Left ventricle myocardium inferior (tissue), 1 donor: ENCODE results near the gene HORMAD1. TPM values are rescaled to one million over a fixed set of nuclear protein-coding genes. Genes with fewer than 3 reads are reported as not detected.

Source experiments
- DNase-seq: peaks from one replicate; pipeline ENCODE4 v3.0.0-alpha.2; 2020
- H3K27ac ChIP-seq: fragments of 200-600 bp; replicated peaks from 2 replicates; pipeline ENCODE4 v1.8.0; 2021
- H3K27me3 ChIP-seq: fragments of 200-600 bp; 2 replicates; pipeline ENCODE4 v1.8.0; 2021; ENCODE audit warnings: low read depth
- H3K36me3 ChIP-seq: fragments of 200-600 bp; 2 replicates; pipeline ENCODE4 v1.8.0; 2021
- H3K4me1 ChIP-seq: fragments of 200-600 bp; 2 replicates; pipeline ENCODE4 v1.8.0; 2021
- H3K4me3 ChIP-seq: fragments of 200-600 bp; 2 replicates; pipeline ENCODE4 v1.8.0; 2021; ENCODE audit warnings: mild to moderate bottlenecking, moderate library complexity
- H3K9me3 ChIP-seq: fragments of 200-600 bp; replicated peaks from 2 replicates; pipeline ENCODE4 v1.8.0; 2021
- CTCF ChIP-seq: fragments of 200-600 bp; IDR thresholded peaks from 2 replicates; pipeline ENCODE4 v1.8.0; 2021; ENCODE audit warnings: antibody characterized with exemption, mild to moderate bottlenecking, borderline replicate concordance
- intact Hi-C: fragments of 100-400 bp; cut with micrococcal nuclease; formaldehyde crosslinking; loops from one replicate; pipeline ENCODE4 v1.11.0; 2022
- total RNA-seq: library from RNA; stranded (reverse); fragmentation: NEBNext Ultra II Directional; extraction: Animal tissue kit (Norgen Biotek cat#: 25700); gene quantifications from one replicate; pipeline ENCODE4 v1.2.1, GENCODE V29; 2021
- donor health status: DM: no; HTN: yes; CAD: no; lungs with severe emphysema.

The HORMAD1 gene
- total RNA-seq, 1 donor from 2014 or later: not detected

- no peaks in the 10 kb centered on the region for H3K9me3 ChIP-seq
- no peak for DNase-seq
- intact Hi-C loops: no loop called here
- no peaks in the 10 kb centered on the region for H3K27me3 ChIP-seq
- H3K36me3 ChIP-seq: no peaks in the 10 kb centered on the region
- no peak overlapping the region for H3K27ac ChIP-seq
- H3K4me1 ChIP-seq: no peaks in the 10 kb centered on the region
- TF ChIP-seq CTCF: no peak
- H3K4me3 ChIP-seq: no peak overlapping the region
Observed at GRCh38 chr1:150708595-150708994, 12.1 kb downstream of the HORMAD1 start.

- no peak overlapping the region for H3K27ac ChIP-seq
- H3K27me3 ChIP-seq: no peaks in the 10 kb centered on the region
- no peak overlapping the region for H3K4me3 ChIP-seq
- no peak for DNase-seq
- TF ChIP-seq CTCF: no peak
- no peaks in the 10 kb centered on the region for H3K36me3 ChIP-seq
- no peaks in the 10 kb centered on the region for H3K4me1 ChIP-seq
- no peaks in the 10 kb centered on the region for H3K9me3 ChIP-seq
- intact Hi-C loops: no loop called here
Observed at GRCh38 chr1:150706091-150706490, 14.6 kb downstream of the HORMAD1 start.

GRCh38 chr1:150703427-150703826 is 17.3 kb downstream of the HORMAD1 start:
- H3K27me3 ChIP-seq: no peaks in the 10 kb centered on the region
- no peaks in the 10 kb centered on the region for H3K9me3 ChIP-seq
- no peak for TF ChIP-seq CTCF
- no peak overlapping the region for H3K27ac ChIP-seq
- no peak for DNase-seq
- no peak overlapping the region for H3K4me3 ChIP-seq
- H3K36me3 ChIP-seq: no peaks in the 10 kb centered on the region
- intact Hi-C loops: no loop called here
- H3K4me1 ChIP-seq: no peaks in the 10 kb centered on the region

GRCh38 chr1:150696995-150697927 is 23.4 kb downstream of the HORMAD1 start, which contains the start of gene GOLPH3L:
GOLPH3L (minus strand) TSS chr1:150697154; CDS start chr1:150694838, 2,316 bp downstream.
- H3K4me3 ChIP-seq: peak within 1 kb of the TSS; percentile 79
- H3K36me3 ChIP-seq: peaks cover 25% of the 10 kb centered on the region
- no peaks in the 10 kb centered on the region for H3K27me3 ChIP-seq
- intact Hi-C loops: no loop called here
- peak; percentile 32 for TF ChIP-seq CTCF
- peak within 1 kb of the TSS; percentile 78 for H3K27ac ChIP-seq
- no peaks in the 10 kb centered on the region for H3K9me3 ChIP-seq
- H3K4me1 ChIP-seq: peaks cover 32% of the 10 kb centered on the region
- peak; percentile 88 for DNase-seq

GRCh38 chr1:150696590-150696989 is 24.1 kb downstream of the HORMAD1 start:
- TF ChIP-seq CTCF: no peak
- peak overlapping the region; percentile 79 for H3K4me3 ChIP-seq
- H3K9me3 ChIP-seq: no peaks in the 10 kb centered on the region
- DNase-seq: no peak
- H3K27me3 ChIP-seq: no peaks in the 10 kb centered on the region
- H3K36me3 ChIP-seq: peaks cover 31% of the 10 kb centered on the region
- intact Hi-C loops: no loop called here
- peaks cover 33% of the 10 kb centered on the region for H3K4me1 ChIP-seq
- peak overlapping the region; percentile 78 for H3K27ac ChIP-seq
